GM18517 (cell line): ENCODE results near the gene HNRNPL.
"Not testable (repeated sequence)": the region's sequence is repeated elsewhere in the genome, so short reads cannot be mapped to it uniquely, and the experiment has no call there.

Experiments used
- ATAC-seq: cut with Tn5 transposase; IDR thresholded peaks from one replicate; pipeline ENCODE4 v1.9.1; 2021; ENCODE audit warnings: mild to moderate bottlenecking, moderate library complexity; ENCODE audit not compliant: unreplicated experiment

Gene HNRNPL

DNA sequence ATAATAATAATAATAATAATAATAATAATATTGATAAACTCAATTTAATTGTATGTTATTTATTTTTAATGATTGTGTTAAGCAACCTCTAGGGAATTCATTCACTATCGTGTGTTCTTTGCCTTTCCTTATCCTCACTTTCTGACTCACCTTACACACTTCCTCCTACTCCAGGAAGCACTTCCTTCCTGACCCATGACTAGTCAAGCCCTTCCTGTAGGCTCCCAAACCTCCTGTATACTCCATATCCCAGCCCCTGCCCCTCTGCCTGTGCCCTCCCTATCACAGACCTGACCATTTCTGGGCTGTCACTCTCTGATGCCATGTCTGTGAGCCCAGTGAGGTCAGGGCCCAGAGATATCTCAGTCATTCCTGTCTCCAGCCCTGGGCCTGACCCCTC lies 44.6 kb downstream of the HNRNPL start:
- no peak for ATAC-seq

DNA sequence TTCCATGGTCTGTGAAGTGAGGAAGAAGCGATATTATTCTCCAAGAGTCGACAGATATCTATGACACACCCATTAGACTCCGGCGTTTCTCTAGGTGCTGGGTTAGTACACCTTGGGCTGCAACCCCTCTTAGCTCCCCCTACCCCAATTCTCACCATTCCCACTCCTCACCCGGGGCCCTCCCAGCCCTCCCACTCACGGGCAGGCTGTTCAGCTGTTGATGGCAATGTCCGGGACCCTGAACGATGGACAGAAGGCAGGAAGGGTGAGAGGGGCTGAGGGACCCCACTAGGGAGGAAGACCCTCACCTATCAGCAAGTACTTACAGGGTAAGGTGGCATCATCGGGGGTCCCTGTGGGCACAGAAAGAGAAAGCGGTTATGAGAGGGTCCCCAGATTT lies 46.2 kb downstream of the HNRNPL start:
- ATAC-seq = no peak

DNA sequence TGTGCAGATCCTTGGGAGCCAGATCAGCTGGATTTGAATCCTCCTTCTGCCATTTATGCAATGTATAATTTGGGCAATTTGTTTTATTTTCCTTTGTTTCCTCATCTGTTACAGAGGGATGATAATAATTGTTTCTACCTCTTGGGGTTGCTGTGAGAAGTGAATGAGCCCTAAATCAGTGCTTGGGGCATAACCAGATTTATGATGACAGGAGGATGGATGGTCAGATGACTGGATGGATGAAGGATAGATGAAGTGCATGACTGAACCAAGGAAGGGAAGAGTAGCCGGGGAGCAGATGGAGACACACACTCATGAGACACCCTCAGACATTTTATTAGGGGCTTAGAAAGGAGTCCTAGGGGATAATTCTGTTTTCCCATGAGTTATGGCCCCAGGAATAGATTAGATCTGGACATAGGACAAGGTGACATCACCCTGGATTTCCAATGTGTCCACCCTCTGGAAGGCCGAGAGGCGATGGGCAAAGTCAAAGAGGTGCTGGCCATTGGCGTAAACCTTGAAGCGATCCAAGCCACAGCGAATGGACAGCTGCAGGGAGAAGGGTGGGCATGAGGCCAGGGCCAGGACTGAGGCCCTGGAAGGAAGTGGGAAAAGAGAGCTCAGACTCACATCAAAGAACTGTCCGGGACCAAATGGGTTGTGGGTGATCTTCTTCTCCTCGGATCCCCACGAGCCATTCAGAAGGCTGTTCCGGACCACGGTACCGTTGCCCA lies 48.3 kb downstream of the HNRNPL start:
- no peak for ATAC-seq

DNA sequence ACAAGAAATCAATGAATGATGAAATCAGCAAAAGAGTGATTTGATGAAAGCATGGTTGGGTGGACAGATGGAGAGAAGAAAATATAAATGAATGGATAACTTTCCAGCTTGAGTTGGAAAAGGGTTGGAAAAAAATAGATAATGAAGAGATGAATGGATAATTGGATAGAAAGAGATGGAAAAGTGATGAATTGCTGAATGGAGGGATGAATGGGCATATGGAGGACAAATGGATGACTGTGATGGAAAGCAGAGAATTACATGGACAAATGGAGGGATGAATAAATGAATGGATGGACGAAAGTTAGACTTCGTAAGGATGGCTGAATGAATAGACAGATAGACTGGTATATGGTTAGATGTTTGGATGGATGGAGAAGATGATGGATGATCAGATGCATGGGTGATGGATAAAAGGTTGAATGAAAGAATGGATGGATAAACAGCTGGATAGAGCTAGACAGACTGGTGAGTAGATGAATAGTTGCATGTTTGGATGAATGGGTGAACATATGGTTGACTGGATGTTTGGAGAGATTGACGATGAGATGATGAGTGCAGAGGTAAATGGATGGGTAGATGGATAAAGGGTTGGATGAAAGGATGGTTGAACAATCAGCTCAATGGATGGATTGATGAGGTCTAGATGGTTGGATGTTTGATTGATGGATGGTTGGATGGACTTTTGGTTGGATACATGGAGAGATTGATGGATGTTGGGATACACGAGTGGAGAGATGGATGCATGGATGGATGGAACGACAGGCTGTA lies 49.0 kb downstream of the HNRNPL start:
- no peak for ATAC-seq

DNA sequence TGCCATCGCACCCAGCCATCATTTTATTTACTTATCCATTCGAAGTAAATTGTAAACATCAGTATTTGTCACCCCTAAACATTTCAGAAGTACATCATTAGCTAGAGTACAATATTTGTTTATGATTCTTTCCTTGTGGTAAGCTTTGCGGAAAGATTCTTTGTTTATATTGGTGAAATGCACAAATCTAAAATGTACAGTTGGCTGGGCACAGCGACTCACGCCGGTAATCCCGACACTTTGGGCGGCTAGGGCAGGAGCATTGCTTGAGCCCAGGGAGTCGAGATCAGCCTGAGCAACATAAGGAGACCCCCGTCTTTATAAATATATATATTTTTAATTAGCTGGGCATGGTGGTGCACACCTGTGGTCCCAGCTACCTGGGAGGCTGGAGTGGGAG lies 50.7 kb downstream of the HNRNPL start:
- no peak for ATAC-seq

DNA sequence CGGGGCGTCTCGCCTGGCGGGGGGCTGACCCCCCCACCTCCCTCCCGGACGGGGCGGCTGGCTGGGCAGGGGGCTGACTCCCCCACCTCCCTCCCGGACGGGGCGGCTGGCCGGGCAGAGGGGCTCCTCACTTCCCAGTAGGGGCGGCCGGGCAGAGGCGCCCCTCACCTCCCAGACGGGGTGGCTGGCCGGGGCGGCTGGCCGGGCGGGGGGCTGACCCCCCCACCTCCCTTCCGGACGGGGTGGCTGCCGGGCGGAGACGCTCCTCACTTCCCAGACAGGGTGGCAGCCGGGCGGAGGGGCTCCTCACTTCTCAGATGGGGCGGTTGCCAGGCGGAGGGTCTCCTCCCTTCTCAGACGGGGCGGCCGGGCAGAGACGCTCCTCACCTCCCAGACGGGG lies 52.0 kb downstream of the HNRNPL start:
- ATAC-seq = not testable (repeated sequence)

DNA sequence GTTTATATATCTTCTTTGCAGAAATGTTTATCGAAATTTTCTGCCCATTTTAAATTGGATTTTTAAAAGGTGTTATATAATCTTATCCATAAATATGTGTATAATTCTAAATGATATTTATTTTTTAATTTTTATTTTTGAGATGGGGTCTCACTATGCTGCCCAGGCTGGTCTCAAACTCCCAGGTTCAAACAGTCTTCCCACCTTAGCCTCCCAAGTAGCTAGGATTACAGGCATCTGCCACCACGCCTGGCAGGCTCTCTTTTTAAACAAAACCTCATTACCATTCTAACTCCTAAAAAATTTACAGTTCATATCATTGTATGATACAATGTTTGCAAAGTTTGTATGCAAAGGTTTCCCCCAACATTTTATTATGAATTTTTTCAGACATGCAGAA lies 53.6 kb downstream of the HNRNPL start:
- ATAC-seq = no peak

DNA sequence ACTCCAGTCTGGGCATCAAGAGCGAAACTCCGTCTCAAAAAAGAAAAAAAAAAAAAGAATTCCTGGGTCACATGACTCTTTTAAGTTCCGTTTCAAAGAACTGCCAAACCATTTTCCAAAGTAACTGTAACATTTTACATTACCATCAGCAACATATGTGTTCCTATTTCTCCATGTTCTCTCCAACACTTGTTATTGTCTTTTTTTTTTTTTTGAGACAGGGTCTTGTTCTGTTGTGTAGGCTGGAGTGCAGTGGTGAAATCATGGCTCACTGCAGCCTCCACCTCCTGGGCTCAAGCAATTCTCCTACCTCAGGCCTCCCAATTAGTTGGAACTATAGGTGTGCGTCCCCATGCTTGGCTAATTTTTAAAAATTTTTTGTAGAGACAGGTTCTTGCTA lies 54.2 kb downstream of the HNRNPL start:
- ATAC-seq = no peak

DNA sequence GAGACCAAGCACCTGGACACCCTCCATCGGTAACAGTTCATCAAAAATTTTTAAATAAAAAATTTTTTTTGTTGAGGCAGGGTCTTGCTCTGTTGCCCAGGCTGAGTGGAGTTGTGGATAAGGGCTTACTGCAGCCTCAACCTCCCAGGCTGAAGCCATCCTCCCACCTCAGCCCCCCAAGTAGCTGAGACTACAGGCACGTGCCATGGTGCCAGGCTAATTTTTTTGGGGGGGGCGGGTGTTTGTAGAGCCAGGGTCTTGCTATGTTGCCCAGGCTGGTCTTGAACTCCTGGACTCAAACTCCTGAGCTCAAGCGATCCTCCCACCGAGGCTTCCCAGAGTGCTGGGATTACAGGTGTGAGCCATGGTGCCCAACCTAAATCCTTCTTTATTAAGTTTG lies 56.1 kb downstream of the HNRNPL start:
- no peak for ATAC-seq

DNA sequence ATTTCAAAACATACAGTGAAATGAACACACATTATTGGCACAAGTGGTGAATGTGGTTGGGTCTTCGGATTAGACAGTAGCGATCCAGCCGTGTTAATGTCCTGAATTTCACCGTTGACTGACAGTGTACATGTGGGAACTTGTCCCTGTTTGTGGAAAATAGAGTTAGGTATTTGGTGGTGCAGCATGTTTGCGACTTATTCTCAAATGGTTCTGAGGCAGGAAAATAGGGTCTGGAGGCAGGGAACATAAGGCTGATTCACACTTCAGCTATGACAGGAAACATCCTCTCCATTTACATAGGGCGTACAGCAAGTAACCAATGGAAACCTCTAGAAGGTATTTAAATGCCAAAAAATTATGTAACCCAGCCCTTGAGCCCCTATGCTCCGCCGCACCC lies 56.6 kb downstream of the HNRNPL start:
- no peak for ATAC-seq

DNA sequence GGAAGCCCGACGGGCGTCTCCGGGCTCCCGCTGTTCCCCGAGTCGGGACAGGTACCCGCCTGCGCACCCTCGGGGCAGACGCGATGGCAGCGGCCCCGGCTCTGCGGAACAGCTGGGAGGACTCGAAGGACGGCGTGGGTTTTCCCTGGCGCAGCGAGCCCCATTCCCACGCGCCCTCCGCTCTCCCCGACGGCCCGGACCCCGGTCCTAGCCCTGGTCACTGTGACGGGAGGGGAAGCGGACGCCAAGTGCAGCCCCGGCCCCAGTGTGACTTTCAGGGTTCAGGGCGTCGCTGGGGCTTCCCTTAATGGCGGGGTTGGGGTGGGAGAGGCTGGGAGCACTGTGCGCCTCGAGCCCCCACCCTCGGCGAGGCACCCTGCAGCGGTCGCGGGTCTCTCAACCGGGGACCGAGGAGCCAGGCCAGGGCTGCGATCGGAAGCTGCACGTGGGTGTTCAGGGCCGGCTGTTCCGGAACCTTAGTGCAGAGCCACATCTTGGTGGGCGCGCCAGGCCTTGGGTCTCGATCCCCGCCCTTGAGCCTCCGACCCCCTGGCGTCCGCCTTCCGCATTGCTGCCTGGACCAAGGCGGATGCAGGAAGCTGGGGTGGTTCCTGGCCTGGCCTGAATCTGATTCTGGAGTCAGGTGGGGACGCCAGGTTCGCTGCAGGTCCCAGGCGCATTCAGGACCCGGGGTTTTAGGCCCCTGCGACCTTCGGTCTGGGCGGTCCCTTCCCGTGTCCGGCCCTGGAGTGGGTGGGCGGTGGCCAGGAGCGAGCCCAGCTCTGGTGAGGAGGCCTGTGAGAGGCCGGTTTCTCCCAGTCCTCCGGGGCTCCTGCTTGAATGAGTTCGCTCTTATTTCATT lies 57.3 kb downstream of the HNRNPL start:
- ATAC-seq = no peak

DNA sequence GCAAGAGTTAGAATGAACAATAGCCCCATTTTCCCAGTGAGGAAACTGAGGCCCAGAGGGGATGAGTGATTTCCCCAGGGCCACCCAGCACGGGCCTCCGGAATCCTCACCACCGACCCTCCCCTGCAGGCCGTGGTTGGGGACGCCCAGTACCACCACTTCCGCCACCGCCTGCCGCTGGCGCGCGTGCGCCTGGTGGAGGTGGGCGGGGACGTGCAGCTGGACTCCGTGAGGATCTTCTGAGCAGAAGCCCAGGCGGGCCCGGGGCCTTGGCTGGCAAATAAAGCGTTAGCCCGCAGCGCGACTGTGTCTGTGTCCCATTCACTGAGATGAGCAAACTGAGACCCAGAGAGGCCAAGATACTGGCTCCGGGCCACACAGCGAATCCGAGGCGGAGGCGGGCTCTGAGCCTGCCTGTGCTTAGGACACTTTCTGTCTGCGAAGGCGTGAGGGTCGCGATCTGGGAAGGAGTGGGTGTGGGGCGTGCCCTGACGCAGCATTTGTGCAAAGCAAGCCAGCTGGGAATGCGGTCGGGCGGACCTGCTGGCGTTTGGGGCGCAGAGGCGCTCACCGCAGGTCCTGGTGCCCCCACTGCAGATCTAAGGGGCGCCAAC lies 58.2 kb downstream of the HNRNPL start:
- not testable (repeated sequence) for ATAC-seq

DNA sequence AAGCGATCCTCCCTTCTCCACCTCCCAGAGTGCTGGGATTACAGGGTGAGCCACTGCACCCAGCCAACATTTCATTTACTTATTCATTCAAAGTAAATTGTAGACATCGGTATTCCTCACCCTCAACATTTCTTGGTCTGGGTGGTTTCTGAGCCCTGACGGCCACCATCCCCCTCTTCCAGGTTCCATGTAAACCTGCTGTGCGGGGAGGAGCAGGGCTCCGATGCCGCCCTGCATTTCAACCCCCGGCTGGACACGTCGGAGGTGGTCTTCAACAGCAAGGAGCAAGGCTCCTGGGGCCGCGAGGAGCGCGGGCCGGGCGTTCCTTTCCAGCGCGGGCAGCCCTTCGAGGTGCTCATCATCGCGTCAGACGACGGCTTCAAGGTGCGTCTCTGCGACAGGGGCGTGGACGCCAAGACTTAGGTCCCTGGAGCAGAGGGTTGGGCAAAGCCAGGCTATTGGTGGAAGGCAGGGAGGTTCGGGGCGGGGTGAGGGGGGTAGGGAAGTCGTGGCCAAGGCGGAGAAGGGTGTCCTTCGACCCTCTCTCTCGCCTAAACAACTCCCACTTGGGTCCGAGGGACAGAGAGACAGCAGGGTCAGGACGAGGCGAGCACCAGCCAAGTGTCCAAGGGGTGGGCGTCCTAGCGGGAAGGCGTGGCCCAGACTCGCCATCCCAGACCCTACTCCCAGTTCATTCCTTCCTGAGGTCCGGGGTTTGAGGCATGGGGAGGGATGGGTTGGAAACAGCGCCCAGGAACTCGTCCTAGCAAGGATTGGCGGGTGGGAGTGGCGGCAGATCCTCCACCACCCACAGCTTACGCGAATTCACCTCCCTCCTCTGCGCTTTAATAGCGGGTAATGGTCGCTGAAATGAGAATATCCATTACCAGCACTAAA lies 59.0 kb downstream of the HNRNPL start:
- not testable (repeated sequence) for ATAC-seq

DNA sequence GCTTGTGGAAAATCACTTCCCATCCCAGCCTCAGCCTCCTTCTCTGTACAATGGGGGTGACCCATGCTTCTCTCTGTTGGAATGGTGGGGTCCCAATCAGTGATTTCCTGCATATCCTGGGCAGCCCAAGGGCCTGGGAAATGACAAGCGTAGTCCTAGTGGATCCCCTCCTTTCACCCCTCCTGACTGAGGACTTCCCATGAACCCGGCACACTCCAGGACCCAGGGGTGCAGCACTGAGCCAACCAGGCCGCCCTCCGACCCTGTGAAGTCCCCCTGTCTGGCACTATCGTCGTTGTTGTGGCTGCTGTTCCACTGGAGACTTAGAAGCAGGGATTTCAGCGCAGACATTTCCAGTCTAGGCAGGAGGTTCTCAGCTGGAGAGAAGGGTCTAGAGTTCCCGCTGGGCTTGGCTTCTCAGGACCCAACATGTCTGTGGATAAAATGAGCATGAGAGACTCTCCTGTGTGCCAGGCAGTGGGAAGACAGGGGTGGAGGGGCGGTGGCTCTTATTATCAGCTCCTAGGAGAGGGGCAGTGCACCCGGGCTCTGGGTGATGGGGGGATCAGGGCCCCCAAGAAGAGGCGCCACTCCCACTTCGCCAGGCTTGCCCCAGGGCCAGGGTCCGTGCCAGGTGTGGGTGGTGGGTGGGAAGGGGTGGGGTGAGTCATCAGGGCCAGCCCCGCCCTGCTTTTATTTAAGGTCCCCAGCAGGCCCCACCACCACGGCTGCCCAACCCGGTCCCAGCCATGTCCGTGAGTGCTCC lies 61.1 kb downstream of the HNRNPL start, which contains the start of gene LGALS7B:
Gene LGALS7B (plus strand): TSS at position 723 of the 766 bp plus-strand sequence. CDS start 27 bp downstream, at position 750.
- ATAC-seq = no peak

DNA sequence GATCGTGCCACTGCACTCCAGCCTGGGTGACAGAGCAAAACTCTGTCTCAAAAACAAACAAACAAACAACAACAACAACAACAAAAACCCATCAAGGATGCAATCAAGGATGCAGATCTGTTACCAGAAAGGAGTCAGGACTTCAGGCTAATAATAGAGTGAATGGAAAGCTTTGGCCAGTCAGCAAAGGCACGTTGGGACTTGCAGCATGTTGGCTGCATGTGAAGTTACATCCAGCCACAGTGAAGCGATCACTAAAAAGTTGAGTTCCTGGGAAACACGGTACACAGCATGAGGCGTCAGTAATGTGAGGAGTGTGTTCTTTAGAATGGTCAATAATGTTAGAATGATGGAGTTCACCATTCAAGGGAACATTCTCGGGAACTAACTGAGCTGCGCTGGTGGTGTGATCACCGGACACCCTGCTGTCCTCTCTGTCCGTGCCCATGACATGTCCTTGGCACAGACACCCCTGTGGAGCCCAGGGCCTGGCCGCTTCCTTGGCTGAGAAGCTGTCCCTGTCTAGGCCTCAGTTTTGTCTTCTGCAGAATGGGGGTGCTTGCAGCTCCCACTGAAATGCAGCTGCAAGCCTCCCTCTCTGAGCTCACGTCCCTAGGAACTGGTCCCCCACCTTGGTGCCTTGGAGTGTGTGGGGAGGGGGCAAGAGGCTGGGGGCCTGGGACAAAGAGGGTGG lies 63.1 kb downstream of the HNRNPL start:
- no peak for ATAC-seq
